ENCODE data around the gene GALNT17.

The GALNT17 gene

DNA sequence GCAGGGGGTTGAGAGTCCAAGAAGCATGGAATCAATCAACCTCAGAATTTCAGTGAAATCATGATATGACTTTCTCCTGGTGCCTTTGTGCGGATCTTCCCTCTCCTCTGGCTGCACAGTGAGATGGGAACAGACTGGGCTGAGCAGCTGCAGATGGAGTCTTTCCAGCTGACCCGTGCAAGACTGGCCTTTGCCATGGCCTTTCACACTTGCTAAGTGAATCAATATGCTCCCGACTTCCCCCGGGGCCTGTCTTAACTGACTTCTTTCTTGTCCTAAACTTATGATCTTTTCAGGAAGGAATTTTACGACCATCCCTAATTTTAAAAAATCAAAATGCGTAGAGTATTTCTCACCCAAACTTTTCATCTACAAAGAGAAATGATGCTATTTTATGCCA is 469.9 kb downstream of the GALNT17 start:
- no peaks in the 10 kb centered on the region for H3K4me1 ChIP-seq (ENCODE audit: low read length)
- no peak overlapping the region for H3K4me2 ChIP-seq (ENCODE audit: low read length)
- no peak overlapping the region for H2AFZ ChIP-seq (ENCODE audit: low read depth, low read length)
- no peaks in the 10 kb centered on the region for H3K79me2 ChIP-seq (ENCODE audit: low read length)
- H3K36me3 ChIP-seq (replicated peaks; ENCODE audit: low read depth, low read length): no peaks in the 10 kb centered on the region
- TF ChIP-seq, protein P1, sequence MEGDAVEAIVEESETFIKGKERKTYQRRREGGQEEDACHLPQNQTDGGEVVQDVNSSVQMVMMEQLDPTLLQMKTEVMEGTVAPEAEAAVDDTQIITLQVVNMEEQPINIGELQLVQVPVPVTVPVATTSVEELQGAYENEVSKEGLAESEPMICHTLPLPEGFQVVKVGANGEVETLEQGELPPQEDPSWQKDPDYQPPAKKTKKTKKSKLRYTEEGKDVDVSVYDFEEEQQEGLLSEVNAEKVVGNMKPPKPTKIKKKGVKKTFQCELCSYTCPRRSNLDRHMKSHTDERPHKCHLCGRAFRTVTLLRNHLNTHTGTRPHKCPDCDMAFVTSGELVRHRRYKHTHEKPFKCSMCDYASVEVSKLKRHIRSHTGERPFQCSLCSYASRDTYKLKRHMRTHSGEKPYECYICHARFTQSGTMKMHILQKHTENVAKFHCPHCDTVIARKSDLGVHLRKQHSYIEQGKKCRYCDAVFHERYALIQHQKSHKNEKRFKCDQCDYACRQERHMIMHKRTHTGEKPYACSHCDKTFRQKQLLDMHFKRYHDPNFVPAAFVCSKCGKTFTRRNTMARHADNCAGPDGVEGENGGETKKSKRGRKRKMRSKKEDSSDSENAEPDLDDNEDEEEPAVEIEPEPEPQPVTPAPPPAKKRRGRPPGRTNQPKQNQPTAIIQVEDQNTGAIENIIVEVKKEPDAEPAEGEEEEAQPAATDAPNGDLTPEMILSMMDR (IDR thresholded peaks at IDR 0.05; ENCODE audit: low read depth, low read length): no peak
- no peak for TF ChIP-seq EZH2phosphoT487 (IDR thresholded peaks at IDR 0.05; ENCODE audit: low read depth)
- H4K20me1 ChIP-seq (ENCODE audit: insufficient read depth, low read length): no peaks in the 10 kb centered on the region
- H3K27ac ChIP-seq (ENCODE audit: low read length): no peak overlapping the region
- no peak overlapping the region for H3K4me3 ChIP-seq (ENCODE audit: low read length)
- no peaks in the 10 kb centered on the region for H3K9me3 ChIP-seq (ENCODE audit: insufficient read depth, low read length)
- H3K27me3 ChIP-seq (ENCODE audit: low read depth, low read length): no peaks in the 10 kb centered on the region
- no peak overlapping the region for H3K9ac ChIP-seq (ENCODE audit: low read length)

DNA sequence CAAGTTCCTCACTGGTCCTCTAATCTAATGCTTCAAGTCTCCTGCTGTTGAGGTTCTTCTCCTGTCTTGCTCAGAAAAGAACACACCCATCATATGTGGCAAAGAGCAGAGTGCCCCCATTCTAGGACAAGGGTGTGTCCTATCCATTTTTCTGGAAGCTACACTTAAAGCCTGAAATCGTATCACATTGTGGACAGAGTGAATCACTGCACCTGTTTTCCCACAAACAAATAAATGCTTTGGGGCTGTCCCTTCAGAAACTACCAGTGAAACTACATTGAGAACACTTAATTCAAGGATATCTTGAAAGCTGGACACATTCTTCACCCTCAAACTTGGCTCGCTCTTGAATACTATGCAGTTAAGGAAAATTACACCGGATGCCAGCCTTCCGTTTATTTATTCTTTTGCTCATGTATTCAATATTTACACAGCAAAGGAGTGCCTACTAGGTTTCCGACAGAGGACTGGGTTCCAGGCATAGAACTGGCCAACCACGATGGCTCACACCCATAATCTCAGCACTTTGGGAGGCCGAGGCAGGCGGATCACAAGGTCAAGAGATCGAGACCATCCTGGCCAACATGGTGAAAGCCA is 473.0 kb downstream of the GALNT17 start:
- TF ChIP-seq EZH2phosphoT487 (IDR thresholded peaks at IDR 0.05; ENCODE audit: low read depth): no peak
- TF ChIP-seq, protein P1 (IDR thresholded peaks at IDR 0.05; ENCODE audit: low read depth, low read length): no peak

DNA sequence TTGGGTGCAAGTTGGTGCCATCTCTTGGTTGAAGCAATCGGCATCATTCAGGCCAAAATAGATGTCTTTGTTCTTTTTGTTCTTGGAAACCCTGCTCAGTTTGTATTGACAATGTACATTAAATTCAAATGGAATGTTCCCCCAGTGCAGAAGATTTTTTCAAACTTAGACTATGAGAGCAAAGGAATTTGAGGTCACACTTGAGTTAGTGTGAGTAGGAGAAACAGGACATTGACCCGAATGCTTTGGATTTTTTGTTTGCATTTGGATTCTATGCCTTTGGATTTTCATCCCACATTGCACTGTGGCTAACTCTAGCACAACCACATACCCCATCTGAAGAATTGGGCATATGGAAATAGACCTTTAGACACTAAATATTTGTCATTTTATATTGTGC is 480.0 kb downstream of the GALNT17 start:
- H3K4me3 ChIP-seq (ENCODE audit: low read length): no peak overlapping the region
- H3K27ac ChIP-seq (ENCODE audit: low read length): no peak overlapping the region
- H3K9me3 ChIP-seq (ENCODE audit: insufficient read depth, low read length): no peaks in the 10 kb centered on the region
- no peaks in the 10 kb centered on the region for H3K36me3 ChIP-seq (replicated peaks; ENCODE audit: low read depth, low read length)
- H3K4me2 ChIP-seq (ENCODE audit: low read length): no peak overlapping the region
- no peak for TF ChIP-seq EZH2phosphoT487 (IDR thresholded peaks at IDR 0.05; ENCODE audit: low read depth)
- TF ChIP-seq, protein P1 (IDR thresholded peaks at IDR 0.05; ENCODE audit: low read depth, low read length): no peak
- no peaks in the 10 kb centered on the region for H4K20me1 ChIP-seq (ENCODE audit: insufficient read depth, low read length)
- H2AFZ ChIP-seq (ENCODE audit: low read depth, low read length): no peak overlapping the region
- H3K27me3 ChIP-seq (ENCODE audit: low read depth, low read length): no peaks in the 10 kb centered on the region
- no peaks in the 10 kb centered on the region for H3K4me1 ChIP-seq (ENCODE audit: low read length)
- H3K9ac ChIP-seq (ENCODE audit: low read length): no peak overlapping the region
- H3K79me2 ChIP-seq (ENCODE audit: low read length): no peaks in the 10 kb centered on the region

More for the DNA sequence above, 473.0 kb downstream of the GALNT17 start:
- H3K36me3 ChIP-seq (replicated peaks; ENCODE audit: low read depth, low read length): no peaks in the 10 kb centered on the region
- H3K27ac ChIP-seq (ENCODE audit: low read length): no peak overlapping the region
- no peak overlapping the region for H2AFZ ChIP-seq (ENCODE audit: low read depth, low read length)
- no peaks in the 10 kb centered on the region for H4K20me1 ChIP-seq (ENCODE audit: insufficient read depth, low read length)
- no peaks in the 10 kb centered on the region for H3K27me3 ChIP-seq (ENCODE audit: low read depth, low read length)
- H3K4me1 ChIP-seq (ENCODE audit: low read length): no peaks in the 10 kb centered on the region
- no peak overlapping the region for H3K9ac ChIP-seq (ENCODE audit: low read length)
- no peak overlapping the region for H3K4me3 ChIP-seq (ENCODE audit: low read length)
- no peaks in the 10 kb centered on the region for H3K79me2 ChIP-seq (ENCODE audit: low read length)
- H3K9me3 ChIP-seq (ENCODE audit: insufficient read depth, low read length): no peaks in the 10 kb centered on the region
- H3K4me2 ChIP-seq (ENCODE audit: low read length): no peak overlapping the region

DNA sequence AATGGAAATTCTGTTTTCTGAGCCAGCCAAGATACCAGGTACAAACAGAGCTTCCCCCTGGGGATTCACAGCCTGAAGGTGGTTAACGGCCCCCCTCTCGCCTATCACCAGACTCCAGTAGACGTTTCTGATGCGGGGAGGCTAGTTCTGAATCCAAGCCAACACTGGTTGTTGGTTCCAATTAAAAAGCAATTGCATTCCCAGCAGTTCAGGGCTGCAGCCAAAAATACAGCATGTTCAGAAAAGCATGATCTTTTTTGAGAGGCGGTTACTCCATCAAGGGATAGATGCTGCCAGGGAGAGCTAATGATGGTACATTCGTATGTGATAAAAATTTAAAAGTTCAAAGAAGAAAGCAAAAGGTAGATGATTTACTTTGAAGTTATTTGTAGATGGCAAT is 481.0 kb downstream of the GALNT17 start:
- no peak overlapping the region for H3K27ac ChIP-seq (ENCODE audit: low read length)
- H3K4me1 ChIP-seq (ENCODE audit: low read length): no peaks in the 10 kb centered on the region
- no peaks in the 10 kb centered on the region for H3K79me2 ChIP-seq (ENCODE audit: low read length)
- no peaks in the 10 kb centered on the region for H3K9me3 ChIP-seq (ENCODE audit: insufficient read depth, low read length)
- H3K9ac ChIP-seq (ENCODE audit: low read length): no peak overlapping the region
- no peak overlapping the region for H3K4me3 ChIP-seq (ENCODE audit: low read length)
- H3K36me3 ChIP-seq (replicated peaks; ENCODE audit: low read depth, low read length): no peaks in the 10 kb centered on the region
- no peaks in the 10 kb centered on the region for H3K27me3 ChIP-seq (ENCODE audit: low read depth, low read length)
- TF ChIP-seq, protein P1 (IDR thresholded peaks at IDR 0.05; ENCODE audit: low read depth, low read length): no peak
- no peak for TF ChIP-seq EZH2phosphoT487 (IDR thresholded peaks at IDR 0.05; ENCODE audit: low read depth)
- no peak overlapping the region for H3K4me2 ChIP-seq (ENCODE audit: low read length)
- no peaks in the 10 kb centered on the region for H4K20me1 ChIP-seq (ENCODE audit: insufficient read depth, low read length)
- H2AFZ ChIP-seq (ENCODE audit: low read depth, low read length): no peak overlapping the region
